ENCODE data around the gene CACNA1C.

CACNA1C gene

DNA sequence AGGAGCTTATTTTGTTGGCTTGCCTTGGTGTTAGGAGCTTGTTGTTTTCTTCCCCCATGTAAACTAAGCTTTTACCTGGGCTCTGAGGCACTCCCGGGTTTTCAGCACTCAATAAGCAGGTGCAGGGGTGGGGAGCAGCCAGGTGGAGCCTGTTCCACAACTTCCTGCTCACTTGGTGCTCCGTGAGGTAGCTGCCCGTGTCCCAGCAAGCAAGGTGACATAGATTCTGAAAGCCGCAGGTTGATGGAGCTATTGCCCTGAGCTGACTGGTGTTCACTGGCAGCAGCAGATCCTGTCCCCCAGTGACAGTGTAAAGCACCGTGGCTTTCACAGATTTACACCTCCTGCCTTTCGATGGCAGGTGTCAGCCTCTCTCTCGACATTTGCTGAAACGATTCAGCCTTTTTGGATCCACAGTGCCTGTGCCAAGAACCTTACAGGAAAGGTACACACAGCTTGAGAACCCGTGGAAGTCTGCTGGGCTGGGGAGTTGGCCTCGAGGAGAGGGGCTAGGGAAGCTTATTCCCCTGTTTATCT lies 446.2 kb downstream of the CACNA1C start:
- DNase-seq: no peak

DNA sequence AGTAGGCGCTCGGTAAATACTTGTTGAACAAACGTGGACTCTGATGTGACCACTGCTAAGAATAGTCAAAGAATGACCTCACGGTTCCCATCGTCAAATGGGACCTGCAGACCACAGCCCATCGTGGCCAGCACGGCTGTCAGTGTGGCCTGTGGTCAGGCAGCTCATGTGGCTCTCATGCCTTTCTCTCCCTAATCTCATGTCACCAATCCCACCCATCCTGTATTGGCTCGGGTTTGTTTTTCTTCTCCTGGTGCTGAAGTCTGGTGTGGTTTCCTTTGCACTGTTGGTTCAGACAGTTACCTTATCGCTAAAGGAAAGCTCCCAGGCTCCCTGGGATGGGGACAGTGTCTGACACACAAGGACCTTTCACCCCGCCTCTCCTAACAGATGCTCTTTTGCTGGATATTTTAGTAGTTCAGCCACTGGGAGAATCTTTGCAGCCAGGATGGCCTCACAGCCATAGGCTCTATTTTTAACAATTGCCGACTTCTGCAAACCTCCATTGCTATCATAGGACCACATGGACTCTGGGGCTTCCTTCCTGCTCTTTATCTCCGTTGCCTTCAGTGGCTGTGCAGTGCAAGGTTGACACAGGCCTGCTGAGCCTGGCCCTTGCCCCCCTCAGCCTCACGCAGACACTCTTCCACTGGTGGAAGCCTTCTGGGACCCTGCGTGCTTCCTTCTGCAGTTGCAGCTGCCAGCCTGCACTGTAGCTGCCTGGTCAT lies 448.8 kb downstream of the CACNA1C start:
- DNase-seq: no peak

GRCh38 chr12:2503036-2503435 lies 450.2 kb downstream of the CACNA1C start:
- DNase-seq: no peak

- no peak for DNase-seq
These were observed 451.0 kb downstream of the CACNA1C start for GRCh38 chr12:2503762-2504161.

GRCh38 chr12:2504577-2504976 lies 451.8 kb downstream of the CACNA1C start:
- no peak for DNase-seq

- no peak for DNase-seq
These were observed 455.0 kb downstream of the CACNA1C start for GRCh38 chr12:2507814-2508213.

GRCh38 chr12:2509137-2509536 lies 456.4 kb downstream of the CACNA1C start:
- DNase-seq: no peak

DNA sequence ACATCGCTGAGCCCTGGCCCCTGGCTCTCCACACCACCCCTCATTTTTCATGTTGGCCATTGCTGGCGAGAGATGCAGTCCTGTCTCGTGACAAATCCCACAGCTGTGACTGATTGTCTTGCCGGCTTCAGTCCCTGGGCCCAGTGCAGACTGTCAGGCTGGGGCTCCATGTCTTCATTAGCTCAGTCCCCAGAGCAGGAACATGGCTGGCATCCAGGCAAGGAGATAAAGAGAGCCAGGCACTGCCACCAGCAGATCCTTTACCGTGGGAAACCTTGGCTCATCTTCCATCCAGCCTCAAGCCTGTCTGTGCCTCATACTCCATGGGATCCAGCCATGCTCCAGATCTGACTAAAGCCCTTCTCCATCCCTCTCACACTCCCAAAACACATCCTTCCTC lies 457.3 kb downstream of the CACNA1C start:
- no peak for DNase-seq

- no peak for DNase-seq
These were observed 460.6 kb downstream of the CACNA1C start for GRCh38 chr12:2513141-2514037.

- no peak for DNase-seq
These were observed 461.2 kb downstream of the CACNA1C start for GRCh38 chr12:2514038-2514340.

GRCh38 chr12:2520722-2521246 lies 468.0 kb downstream of the CACNA1C start:
- no peak for DNase-seq

DNA sequence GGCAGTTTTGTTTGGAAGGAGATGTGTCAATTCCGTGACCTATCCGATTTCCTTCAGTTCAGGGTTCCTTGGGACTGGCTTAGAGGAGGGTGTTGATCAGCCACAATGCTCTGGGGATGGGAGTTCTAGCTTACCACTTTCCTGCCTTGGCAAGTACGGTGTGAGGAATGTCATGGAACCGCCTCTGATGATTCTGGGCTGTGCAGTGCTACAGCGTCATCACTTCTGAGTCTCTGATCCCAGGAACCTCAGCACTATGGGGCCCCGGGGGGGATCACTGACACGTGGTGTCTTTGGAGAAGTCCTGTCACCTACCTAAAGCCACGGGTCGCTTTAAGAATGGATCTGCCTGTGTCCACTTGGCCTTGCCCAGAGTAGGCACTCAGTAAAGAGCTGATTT lies 470.5 kb downstream of the CACNA1C start:
- DNase-seq: no peak

- no peak for DNase-seq
These were observed 471.1 kb downstream of the CACNA1C start for GRCh38 chr12:2523844-2524243.

- no peak for DNase-seq
These were observed 473.6 kb downstream of the CACNA1C start for GRCh38 chr12:2526371-2526770.

DNA sequence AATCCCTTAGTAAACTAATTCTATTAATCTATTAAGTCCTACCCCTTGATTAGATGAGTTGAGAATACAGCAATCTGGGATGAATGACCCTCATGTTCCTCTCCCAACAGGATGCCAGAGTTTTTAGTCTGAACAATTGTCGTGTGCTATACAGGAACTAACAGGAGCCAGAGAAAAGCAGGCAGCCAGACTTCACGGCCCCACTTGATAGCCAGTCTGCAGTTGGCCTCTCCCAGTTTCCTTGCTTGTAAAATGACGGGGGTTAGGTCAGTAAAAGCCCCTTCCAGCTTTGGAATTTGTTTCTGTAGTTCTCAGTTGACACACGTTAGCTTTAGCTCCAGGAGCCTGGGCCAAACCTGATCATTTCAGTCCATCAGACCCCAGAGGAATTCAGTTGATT lies 475.2 kb downstream of the CACNA1C start:
- no peak for DNase-seq

DNA sequence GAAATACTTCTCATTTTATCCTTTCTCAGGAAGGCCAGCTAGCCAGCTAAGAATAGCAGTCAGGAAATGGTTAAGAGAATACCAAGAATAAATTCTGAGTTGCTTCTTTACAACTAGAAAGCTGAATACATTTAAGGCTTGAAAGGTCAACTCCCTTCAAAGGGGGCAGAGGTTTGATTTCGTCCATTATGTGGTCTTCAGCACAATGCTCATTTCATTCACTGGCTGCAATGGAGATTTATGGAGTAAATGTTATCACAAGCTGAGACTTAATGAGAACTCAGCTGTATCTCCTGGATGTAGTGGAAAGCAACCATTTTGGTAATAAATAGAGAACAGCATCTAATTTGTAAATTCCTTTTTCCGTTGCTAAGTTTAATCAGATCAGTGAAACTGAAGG lies 477.0 kb downstream of the CACNA1C start:
- no peak for DNase-seq

DNA sequence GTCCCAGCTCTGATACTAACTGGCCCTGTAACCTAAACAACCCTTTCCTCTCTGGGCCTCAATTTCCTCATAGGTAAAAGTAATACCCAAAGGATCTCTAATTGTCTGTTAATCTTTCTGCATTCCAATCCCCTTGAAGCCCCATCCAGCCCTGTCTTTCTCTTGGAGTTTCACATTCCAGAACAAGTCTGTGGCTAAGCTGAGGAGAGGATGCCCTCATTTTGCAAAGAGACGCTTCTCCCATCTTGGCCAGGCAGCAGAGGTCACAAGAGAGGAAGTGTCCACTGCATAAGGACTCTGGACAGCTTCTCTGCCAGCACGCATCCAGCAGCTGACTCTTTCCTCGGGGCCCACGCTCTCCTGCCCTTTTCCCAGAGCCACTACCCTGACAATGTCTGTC lies 478.6 kb downstream of the CACNA1C start:
- no peak for DNase-seq

- DNase-seq: no peak
These were observed 480.2 kb downstream of the CACNA1C start for GRCh38 chr12:2533036-2533435.

- DNase-seq: no peak
These were observed 482.9 kb downstream of the CACNA1C start for GRCh38 chr12:2535583-2536204.

DNA sequence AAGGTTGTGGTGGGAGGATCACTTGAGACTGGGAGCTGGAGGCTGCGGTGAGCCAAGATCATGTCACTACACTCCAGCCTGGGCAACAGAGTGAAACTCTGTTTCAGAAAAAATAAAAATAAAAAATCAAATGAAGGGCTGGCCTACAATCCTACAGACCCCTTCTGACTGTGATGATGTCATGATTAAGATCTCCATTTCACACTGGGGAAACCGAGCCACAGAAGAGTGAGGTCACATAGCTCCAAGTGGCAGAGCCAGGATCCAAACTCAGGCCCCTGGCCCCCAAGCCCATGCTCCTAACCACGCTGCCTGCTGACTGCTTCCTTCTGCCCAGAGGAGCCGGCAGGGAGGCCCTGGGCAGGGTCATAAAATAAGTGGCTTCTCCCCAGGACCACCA lies 483.9 kb downstream of the CACNA1C start:
- DNase-seq: no peak

DNA sequence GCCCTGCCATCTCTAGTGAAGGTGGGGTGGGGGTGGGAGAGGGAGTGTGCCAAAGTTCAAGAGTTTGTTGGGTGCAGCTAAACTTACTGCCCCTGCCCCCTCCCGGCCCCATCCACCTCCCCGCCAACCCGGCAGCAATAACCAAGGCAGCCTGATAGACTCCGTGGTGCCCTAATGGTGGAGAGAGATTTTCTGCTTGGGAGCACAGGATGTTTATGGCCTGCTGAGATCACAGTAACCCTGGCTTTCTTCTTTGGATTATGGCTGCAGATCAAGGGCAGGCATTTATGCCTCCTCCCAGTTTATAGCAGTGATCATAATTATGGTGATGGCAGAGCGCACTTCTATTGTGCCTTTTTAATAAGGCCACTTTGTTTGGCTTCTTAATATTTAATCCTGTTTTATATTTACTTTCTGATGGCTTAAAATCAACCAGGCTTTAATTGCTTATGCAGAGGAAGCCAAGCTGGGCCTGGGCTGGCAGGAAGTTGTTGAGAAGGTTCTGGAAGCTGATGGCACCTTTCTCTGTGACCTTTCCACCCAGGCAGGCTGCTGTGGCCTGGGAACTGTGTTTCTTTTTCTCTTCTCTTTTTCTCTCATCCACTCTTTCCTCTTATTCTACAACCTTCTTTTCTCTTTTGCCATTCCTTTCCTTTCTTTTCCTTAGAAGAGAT lies 485.2 kb downstream of the CACNA1C start:
- no peak for DNase-seq

- DNase-seq: no peak
These were observed 487.2 kb downstream of the CACNA1C start for GRCh38 chr12:2539938-2540337.

DNA sequence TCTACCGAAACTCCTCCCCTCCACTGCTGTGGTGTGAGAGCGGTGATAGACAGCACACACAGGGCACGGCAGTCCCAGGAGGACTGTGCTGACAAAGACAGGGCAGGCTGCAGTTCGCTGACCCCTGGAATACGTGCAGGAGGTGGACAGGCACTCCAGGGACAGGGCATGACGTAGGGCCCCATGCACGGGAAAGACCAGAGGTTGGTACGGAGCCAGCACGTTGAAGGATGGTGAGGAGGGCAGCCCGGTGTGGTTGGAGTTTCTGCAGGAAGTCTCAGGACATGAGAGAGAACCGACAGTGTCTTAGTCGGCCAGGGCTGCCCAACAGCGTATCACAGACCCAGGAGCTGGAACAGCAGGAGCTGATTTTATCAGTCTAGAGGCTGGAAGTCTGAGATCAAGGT lies 487.8 kb downstream of the CACNA1C start:
- DNase-seq: no peak

Data from NCI-H2171 (cell line).